ENCODE measurements around the gene TMEM91.
"Not testable (repeated sequence)": the region's sequence is repeated elsewhere in the genome, so short reads cannot be mapped to it uniquely, and the experiment has no call there.

Gene TMEM91

GRCh38 chr19:41391618-41392017, 15.3 kb downstream of the TMEM91 start:
- Mint-ChIP-seq H3K27ac (peak overlapping the region; percentile 32), H3K4me1 (peaks cover 17% of the 10 kb centered on the region), H3K9me3 (no peaks in the 10 kb centered on the region), H3K4me3 (no peak overlapping the region), H3K36me3 (peaks cover 70% of the 10 kb centered on the region)
- DNase-seq (ENCODE audit: low spot score in 2 of 2) (no peak), ATAC-seq (no peak)

GRCh38 chr19:41392775-41393174, 16.4 kb downstream of the TMEM91 start:
- peaks cover 25% of the 10 kb centered on the region for H3K4me1 Mint-ChIP-seq
- no peak overlapping the region for H3K27ac Mint-ChIP-seq

DNA sequence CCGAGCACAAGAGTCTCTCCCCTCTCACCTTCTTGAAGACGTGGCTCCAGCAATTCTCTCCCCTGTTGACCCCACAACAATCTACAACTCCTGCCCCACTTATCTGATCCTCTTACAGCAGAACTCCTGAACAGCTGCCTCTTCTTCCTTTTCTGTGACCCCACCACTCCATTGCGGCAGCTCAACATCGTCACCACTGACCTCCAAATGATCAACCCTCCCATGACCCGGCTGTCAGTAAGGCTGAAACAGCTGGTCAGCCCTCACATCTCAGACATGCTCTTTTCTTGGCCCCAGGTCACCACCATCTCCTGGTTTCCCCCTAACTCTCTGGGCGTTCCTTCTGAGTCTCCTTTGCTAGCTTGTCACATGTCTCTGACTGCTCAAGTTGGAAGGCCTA, 19.0 kb downstream of the TMEM91 start:
- H3K36me3 Mint-ChIP-seq = peaks cover 42% of the 10 kb centered on the region
- H3K4me3 Mint-ChIP-seq = peak overlapping the region; percentile 99
- no peak for DNase-seq (ENCODE audit: low spot score in 2 of 2)
- peaks cover 47% of the 10 kb centered on the region for H3K4me1 Mint-ChIP-seq
- no peak for ATAC-seq
- H3K27ac Mint-ChIP-seq = peak overlapping the region; percentile 14
- H3K9me3 Mint-ChIP-seq = no peaks in the 10 kb centered on the region

More at GRCh38 chr19:41392775-41393174, 16.4 kb downstream of the TMEM91 start:
- DNase-seq (ENCODE audit: low spot score in 2 of 2) (no peak), ATAC-seq (no peak)
- no peaks in the 10 kb centered on the region for H3K9me3 Mint-ChIP-seq
- peaks cover 68% of the 10 kb centered on the region for H3K36me3 Mint-ChIP-seq
- no peak overlapping the region for H3K4me3 Mint-ChIP-seq

DNA sequence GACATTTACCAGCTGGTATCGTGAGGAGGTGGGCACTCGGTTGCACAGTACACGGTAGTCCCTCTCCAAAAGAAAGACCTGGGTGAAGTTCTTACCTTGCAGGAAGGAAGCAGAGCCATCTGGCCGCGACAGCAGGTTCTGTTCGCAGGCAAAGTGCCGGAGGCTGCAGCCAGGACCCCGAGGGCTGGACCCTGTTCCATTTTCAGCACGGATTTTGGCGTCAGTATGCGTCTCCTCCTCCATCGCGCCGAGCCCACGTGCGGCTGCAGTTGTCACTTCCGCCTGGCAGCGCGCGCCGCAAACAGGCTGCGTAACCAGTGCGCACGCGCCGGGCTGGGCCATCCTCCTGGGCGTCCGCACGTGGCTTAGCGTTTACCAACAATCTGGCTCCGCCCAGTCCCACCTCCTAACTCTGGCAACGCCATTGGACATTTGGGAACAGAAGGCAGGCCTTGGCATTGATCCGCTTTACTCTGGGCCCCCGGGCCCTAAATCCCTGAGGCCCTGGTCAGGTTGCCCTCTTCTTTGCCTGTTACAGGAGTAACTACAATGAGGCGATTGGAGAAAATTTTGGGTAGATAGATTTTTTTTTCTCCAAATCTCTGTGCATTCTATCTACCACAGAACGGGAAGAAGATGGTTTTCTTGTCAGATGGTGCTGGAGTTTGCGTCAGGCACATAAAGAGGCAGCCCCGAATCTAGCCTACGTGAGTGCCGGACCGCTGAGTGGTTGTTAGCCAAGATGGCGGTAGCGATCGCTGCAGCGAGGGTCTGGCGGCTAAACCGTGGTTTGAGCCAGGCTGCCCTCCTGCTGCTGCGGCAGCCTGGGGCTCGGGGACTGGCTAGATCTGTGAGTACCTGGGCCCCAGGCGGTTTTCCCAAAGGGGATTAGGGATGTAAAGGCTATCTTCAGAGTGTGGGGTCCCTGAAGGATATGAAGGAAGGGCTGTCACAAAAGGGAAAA, 21.0 kb downstream of the TMEM91 start, which contains the start of the genes BCKDHA and EXOSC5:
Gene BCKDHA (plus strand): TSS at position 733 of the 964 bp plus-strand sequence. CDS start 10 bp downstream, at position 743.
Gene EXOSC5 (minus strand): TSS at position 274 of the 964 bp plus-strand sequence. CDS start 31 bp downstream, at position 243.
- peak within 1 kb of the TSS; percentile 99 for H3K4me3 Mint-ChIP-seq
- ATAC-seq (peak; percentile 99), DNase-seq (ENCODE audit: low spot score in 2 of 2) (peak; percentile 95 to 97)
- H3K9me3 Mint-ChIP-seq = no peaks in the 10 kb centered on the region
- H3K36me3 Mint-ChIP-seq = peaks cover 32% of the 10 kb centered on the region
- peaks cover 57% of the 10 kb centered on the region for H3K4me1 Mint-ChIP-seq
- peak within 1 kb of the TSS; percentile 100 for H3K27ac Mint-ChIP-seq

GRCh38 chr19:41398050-41398418, 21.7 kb downstream of the TMEM91 start:
- Mint-ChIP-seq H3K27ac (peak overlapping the region; percentile 100), H3K4me3 (peak overlapping the region; percentile 99), H3K9me3 (no peaks in the 10 kb centered on the region), H3K36me3 (peaks cover 27% of the 10 kb centered on the region), H3K4me1 (peaks cover 57% of the 10 kb centered on the region)
- no peak for ATAC-seq
- DNase-seq (ENCODE audit: low spot score in 2 of 2) = no peak

- H3K4me3 Mint-ChIP-seq = peak overlapping the region; percentile 99
- ATAC-seq (no peak), DNase-seq (ENCODE audit: low spot score in 2 of 2) (no peak)
- H3K9me3 Mint-ChIP-seq = no peaks in the 10 kb centered on the region
- peak overlapping the region; percentile 100 for H3K27ac Mint-ChIP-seq
- peaks cover 57% of the 10 kb centered on the region for H3K4me1 Mint-ChIP-seq
- peaks cover 26% of the 10 kb centered on the region for H3K36me3 Mint-ChIP-seq
These were observed 22.3 kb downstream of the TMEM91 start for GRCh38 chr19:41398598-41398997.

DNA sequence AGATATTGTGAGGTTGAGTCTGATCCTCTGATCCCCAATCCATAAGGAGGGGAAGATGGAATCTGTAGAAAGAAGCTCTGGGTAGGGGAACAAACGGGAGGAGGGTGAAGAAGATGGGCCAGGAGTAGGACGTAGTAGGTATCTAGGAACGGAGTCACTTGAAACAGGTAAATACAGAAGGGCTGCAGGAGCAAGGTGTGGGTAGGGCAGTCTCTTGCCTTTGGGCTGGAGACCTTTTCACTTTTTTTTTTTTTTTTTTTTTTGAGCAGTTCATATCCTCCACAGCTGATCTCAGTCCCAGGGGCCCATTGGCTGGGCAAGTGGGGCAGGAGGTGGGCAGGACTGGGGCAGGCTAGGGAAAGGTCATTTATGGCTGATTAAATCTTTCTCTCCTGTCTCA, 22.8 kb downstream of the TMEM91 start:
- Mint-ChIP-seq H3K27ac (peak overlapping the region; percentile 100), H3K36me3 (peaks cover 21% of the 10 kb centered on the region), H3K4me1 (peaks cover 57% of the 10 kb centered on the region)

DNA sequence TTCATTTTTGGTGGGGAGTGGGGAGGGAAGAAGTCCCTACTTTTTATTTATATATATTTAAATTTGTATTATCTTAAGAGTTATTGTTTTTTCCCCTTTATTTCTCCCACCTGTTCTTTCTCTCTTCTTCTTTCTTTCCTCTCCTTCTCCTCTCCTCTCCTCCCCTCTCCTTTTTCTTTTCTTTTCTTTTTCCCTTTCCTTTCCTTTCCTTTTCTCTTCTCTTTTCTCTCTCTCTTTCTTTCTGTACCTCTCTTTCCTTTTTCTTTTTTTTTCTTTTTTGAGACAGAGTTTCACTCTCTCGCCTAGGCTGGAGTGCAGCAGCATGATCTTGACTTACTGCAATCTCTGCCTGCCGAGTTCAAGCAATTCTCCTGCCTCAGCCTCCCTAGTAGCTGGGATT, 23.2 kb downstream of the TMEM91 start:
- peak overlapping the region; percentile 100 for H3K27ac Mint-ChIP-seq
- H3K36me3 Mint-ChIP-seq = peaks cover 17% of the 10 kb centered on the region
- H3K4me1 Mint-ChIP-seq = peaks cover 57% of the 10 kb centered on the region
- no peak for DNase-seq (ENCODE audit: low spot score in 2 of 2)
- ATAC-seq = no peak
- no peaks in the 10 kb centered on the region for H3K9me3 Mint-ChIP-seq
- H3K4me3 Mint-ChIP-seq = peak overlapping the region; percentile 99

More for the DNA sequence above, 22.8 kb downstream of the TMEM91 start:
- H3K4me3 Mint-ChIP-seq = peak overlapping the region; percentile 99
- ATAC-seq (no peak), DNase-seq (ENCODE audit: low spot score in 2 of 2) (no peak)
- no peaks in the 10 kb centered on the region for H3K9me3 Mint-ChIP-seq

GRCh38 chr19:41401483-41401882, 25.1 kb downstream of the TMEM91 start:
- H3K27ac Mint-ChIP-seq = peak overlapping the region; percentile 59
- no peak overlapping the region for H3K4me3 Mint-ChIP-seq
- ATAC-seq = no peak
- DNase-seq (ENCODE audit: low spot score in 2 of 2) = no peak
- peaks cover 41% of the 10 kb centered on the region for H3K4me1 Mint-ChIP-seq
- no peaks in the 10 kb centered on the region for H3K9me3 Mint-ChIP-seq
- peaks cover 23% of the 10 kb centered on the region for H3K36me3 Mint-ChIP-seq

DNA sequence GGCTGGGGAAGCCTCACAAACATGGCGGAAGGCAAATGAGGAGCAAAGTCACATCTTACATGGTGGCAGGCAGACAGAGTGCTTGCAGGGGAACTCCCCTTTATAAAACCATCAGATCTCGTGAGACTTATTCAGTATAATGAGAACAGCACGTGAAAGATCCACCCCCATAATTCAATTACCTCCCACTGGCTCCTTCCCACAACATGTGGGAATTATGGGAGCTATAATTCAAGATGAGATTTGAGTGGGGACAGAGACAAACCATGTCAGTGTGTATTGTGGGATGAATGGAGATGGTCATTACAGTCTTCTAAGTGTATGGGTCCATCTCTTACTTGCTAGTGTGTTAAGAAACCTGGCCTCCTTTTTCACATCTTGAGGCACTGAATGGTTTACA, 25.7 kb downstream of the TMEM91 start:
- H3K36me3 Mint-ChIP-seq = peaks cover 21% of the 10 kb centered on the region
- ATAC-seq (no peak), DNase-seq (ENCODE audit: low spot score in 2 of 2) (no peak)
- peak overlapping the region; percentile 59 for H3K27ac Mint-ChIP-seq
- H3K9me3 Mint-ChIP-seq = no peaks in the 10 kb centered on the region
- no peak overlapping the region for H3K4me3 Mint-ChIP-seq
- H3K4me1 Mint-ChIP-seq = peaks cover 38% of the 10 kb centered on the region

DNA sequence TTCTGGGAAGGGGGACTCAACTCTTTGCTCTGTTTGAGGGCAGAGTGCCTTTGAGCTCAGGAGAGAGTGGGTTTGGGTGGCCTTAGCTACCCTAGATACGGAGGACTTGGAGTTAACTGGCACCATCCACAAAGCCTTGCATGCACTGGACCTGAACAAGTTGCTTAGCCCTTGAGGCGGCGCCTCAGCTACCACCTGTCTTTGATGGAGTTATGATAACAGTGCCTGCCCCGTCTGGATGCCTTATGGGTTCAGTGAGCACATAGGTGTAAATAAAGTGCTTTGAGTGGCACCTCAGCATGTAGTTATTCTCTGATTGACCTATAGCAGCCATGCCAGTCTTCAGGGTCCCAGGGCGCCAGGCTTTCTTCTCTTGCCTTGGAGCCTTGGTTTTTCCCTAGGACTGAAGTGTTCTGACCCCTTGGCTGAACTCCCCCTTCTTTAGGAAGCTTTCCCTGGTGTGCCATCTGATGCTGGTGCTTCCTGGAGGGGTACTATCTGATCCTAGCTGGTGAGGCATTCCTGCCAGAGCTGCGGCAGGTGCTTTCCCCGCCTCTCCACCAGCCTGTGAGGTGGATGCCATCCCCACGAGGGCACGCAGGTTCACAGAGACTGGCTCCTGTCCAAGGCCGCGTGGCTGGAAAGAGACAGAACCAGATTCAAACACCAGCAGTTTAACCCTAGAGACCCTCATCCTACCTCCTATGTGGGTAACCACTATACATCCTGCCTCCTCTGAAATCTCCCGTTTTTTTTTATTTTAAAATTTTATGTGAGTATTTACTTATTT, 27.0 kb downstream of the TMEM91 start:
- peaks cover 16% of the 10 kb centered on the region for H3K36me3 Mint-ChIP-seq
- peak overlapping the region; percentile 26 for H3K27ac Mint-ChIP-seq
- peaks cover 25% of the 10 kb centered on the region for H3K4me1 Mint-ChIP-seq
- no peak for DNase-seq (ENCODE audit: low spot score in 2 of 2)
- no peaks in the 10 kb centered on the region for H3K9me3 Mint-ChIP-seq
- H3K4me3 Mint-ChIP-seq = no peak overlapping the region
- no peak for ATAC-seq

DNA sequence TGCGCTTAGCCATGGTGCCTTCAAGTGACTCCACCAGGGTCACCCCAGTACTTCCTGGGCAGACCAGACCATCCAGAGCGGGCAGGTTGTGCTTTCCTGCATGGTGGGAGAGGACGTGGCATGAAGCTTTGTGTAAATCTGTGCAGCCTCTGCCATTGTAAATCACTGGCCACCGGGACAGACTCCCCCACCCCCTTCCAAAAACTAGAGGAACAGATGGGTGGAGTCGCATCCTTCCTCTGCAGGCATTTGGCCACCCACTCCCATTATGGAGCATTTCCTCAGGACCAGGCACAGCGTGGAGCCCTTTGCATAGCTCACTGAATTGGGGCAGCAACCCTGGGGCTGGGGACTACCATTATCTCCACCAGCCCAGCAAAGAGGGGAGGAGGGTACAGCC, 29.4 kb downstream of the TMEM91 start:
- Mint-ChIP-seq H3K4me1 (peaks cover 25% of the 10 kb centered on the region), H3K4me3 (no peak overlapping the region), H3K9me3 (no peaks in the 10 kb centered on the region), H3K36me3 (peaks cover 21% of the 10 kb centered on the region), H3K27ac (no peak overlapping the region)
- DNase-seq (ENCODE audit: low spot score in 2 of 2) (no peak), ATAC-seq (no peak)

GRCh38 chr19:41407271-41407670, 30.9 kb downstream of the TMEM91 start:
- ATAC-seq = no peak
- Mint-ChIP-seq H3K4me3 (no peak overlapping the region), H3K4me1 (peaks cover 15% of the 10 kb centered on the region), H3K36me3 (peaks cover 16% of the 10 kb centered on the region), H3K9me3 (no peaks in the 10 kb centered on the region), H3K27ac (no peak overlapping the region)
- DNase-seq (ENCODE audit: low spot score in 2 of 2) = no peak

DNA sequence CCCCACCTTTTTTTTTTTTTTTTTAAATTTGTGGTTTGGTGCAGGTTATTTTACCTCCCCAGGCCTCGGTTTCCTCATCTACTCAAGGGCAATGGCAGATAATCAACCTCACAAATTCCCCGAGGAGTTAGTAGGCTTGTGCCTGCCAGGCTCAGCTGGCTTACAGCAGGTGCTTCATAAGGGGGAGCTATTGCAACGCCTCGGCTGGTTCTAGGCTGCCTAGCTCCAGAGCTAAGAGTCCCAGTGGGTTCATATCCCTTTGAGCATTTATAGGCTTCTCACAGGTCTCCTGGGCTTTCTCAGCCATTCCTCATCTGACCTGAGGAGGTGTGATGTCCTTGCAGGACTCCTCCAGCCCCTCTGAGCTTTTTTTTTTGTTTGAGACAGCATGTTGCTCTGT, 31.9 kb downstream of the TMEM91 start:
- no peak for ATAC-seq
- no peak for DNase-seq (ENCODE audit: low spot score in 2 of 2)
- no peak overlapping the region for H3K27ac Mint-ChIP-seq
- H3K9me3 Mint-ChIP-seq = no peaks in the 10 kb centered on the region
- H3K36me3 Mint-ChIP-seq = peaks cover 19% of the 10 kb centered on the region
- no peak overlapping the region for H3K4me3 Mint-ChIP-seq
- peaks cover 15% of the 10 kb centered on the region for H3K4me1 Mint-ChIP-seq

DNA sequence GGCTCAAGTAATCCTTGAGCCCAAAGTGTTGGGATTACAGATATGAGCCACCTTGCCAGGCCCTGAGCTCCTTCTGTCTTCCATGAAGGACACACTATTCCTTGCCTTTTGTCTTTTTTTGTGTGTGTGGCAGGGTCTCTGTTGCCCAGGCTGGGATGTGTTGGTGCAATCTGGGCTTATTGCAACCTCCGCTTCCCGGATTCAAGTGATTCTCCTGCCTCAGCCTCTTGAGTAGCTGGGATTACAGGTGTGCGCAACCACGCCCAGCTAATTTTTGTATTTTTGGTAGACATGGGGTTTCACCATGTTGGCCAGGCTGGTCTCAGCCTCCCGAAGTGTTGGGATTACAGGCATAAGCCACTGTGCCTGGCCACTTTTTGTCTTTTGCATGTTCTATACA, 32.5 kb downstream of the TMEM91 start:
- H3K9me3 Mint-ChIP-seq; H3K4me3 Mint-ChIP-seq; ATAC-seq; DNase-seq (ENCODE audit: low spot score in 2 of 2): not testable (repeated sequence)
- Mint-ChIP-seq H3K4me1 (peaks cover 15% of the 10 kb centered on the region), H3K36me3 (peaks cover 23% of the 10 kb centered on the region), H3K27ac (peak overlapping the region; percentile 53)
